Astrocyte (in vitro differentiated cells and primary cell): ENCODE data around the gene ECI1. TPM values are rescaled to one million over a fixed set of nuclear protein-coding genes. Genes with fewer than 3 reads are reported as not detected.
A peak's percentile ranks its signal among the peaks of the same experiment; 100 is the strongest.

Experiments used
- DNase-seq: peaks from one replicate; pipeline ENCODE4 v3.0.0-alpha.2; 2010; ENCODE audit warnings: low read depth
- FAIRE-seq: peaks from 2 replicates; lab custom pipeline; 2011; peaks lifted over from hg19 to GRCh38; lab: Jason Lieb, UNC
- H2AFZ ChIP-seq: 2 replicates; pipeline ENCODE4 v1.6.0; 2012; ENCODE audit warnings: low read depth, low read length, inconsistent platforms
- H3K27ac ChIP-seq: 2 replicates; pipeline ENCODE4 v1.5.1; 2011; ENCODE audit warnings: low read depth, low read length, inconsistent platforms
- H3K27me3 ChIP-seq: 2 replicates; pipeline ENCODE4 v1.6.0; 2011; ENCODE audit warnings: low read length, inconsistent platforms; ENCODE audit not compliant: insufficient read depth
- H3K36me3 ChIP-seq: 2 replicates; pipeline ENCODE4 v1.5.1; 2011; ENCODE audit warnings: low read length, inconsistent platforms; ENCODE audit not compliant: insufficient read depth
- H3K4me1 ChIP-seq: 2 replicates; pipeline ENCODE4 v1.5.1; 2011; ENCODE audit warnings: low read length, inconsistent platforms; ENCODE audit not compliant: insufficient read depth
- H3K4me2 ChIP-seq: 2 replicates; pipeline ENCODE4 v1.6.0; 2012; ENCODE audit warnings: low read length, inconsistent platforms
- H3K4me3 ChIP-seq: 2 replicates; pipeline ENCODE4 v1.5.1; 2011; ENCODE audit warnings: low read depth, mild to moderate bottlenecking, low read length, inconsistent platforms; ENCODE audit not compliant: insufficient read depth
- H3K79me2 ChIP-seq: 2 replicates; pipeline ENCODE4 v1.6.0; 2012; ENCODE audit warnings: mild to moderate bottlenecking, low read length, inconsistent platforms; ENCODE audit not compliant: insufficient read depth
- H3K9ac ChIP-seq: 2 replicates; pipeline ENCODE4 v1.6.0; 2012; ENCODE audit warnings: mild to moderate bottlenecking, low read length, inconsistent platforms
- H3K9me3 ChIP-seq: 2 replicates; pipeline ENCODE4 v1.5.1; 2012; ENCODE audit warnings: low read depth, mild to moderate bottlenecking, low read length, inconsistent platforms; ENCODE audit not compliant: insufficient read depth
- H4K20me1 ChIP-seq: 2 replicates; pipeline ENCODE4 v1.6.0; 2012; ENCODE audit warnings: low read length, inconsistent platforms; ENCODE audit not compliant: insufficient read depth
- H3K27ac Mint-ChIP-seq: one replicate; pipeline ENCODE4 v1.8.0; 2021; ENCODE audit warnings: mild to moderate bottlenecking, mixed read lengths; ENCODE audit not compliant: unreplicated experiment
- H3K27me3 Mint-ChIP-seq: one replicate; pipeline ENCODE4 v1.8.0; 2021; ENCODE audit warnings: low read depth, mixed read lengths; ENCODE audit not compliant: unreplicated experiment
- H3K36me3 Mint-ChIP-seq: one replicate; pipeline ENCODE4 v1.8.0; 2021; ENCODE audit warnings: low read depth, mixed read lengths; ENCODE audit not compliant: unreplicated experiment
- H3K4me1 Mint-ChIP-seq: one replicate; pipeline ENCODE4 v1.8.0; 2021; ENCODE audit warnings: low read depth, mixed read lengths; ENCODE audit not compliant: unreplicated experiment
- H3K4me3 Mint-ChIP-seq: one replicate; pipeline ENCODE4 v1.8.0; 2021; ENCODE audit warnings: mild to moderate bottlenecking, moderate library complexity, mixed read lengths; ENCODE audit not compliant: unreplicated experiment
- H3K9me3 Mint-ChIP-seq: one replicate; pipeline ENCODE4 v1.8.0; 2021; ENCODE audit warnings: mild to moderate bottlenecking, mixed read lengths; ENCODE audit not compliant: unreplicated experiment
- CTCF ChIP-seq: IDR thresholded peaks from 2 replicates; pipeline ENCODE4 v1.5.1; 2011; ENCODE audit warnings: low read depth, mild to moderate bottlenecking, inconsistent platforms, low read length, moderate library complexity; ENCODE audit not compliant: insufficient read depth
- EZH2 ChIP-seq: IDR thresholded peaks from 2 replicates; pipeline ENCODE4 v1.6.1; 2012; ENCODE audit warnings: mild to moderate bottlenecking, low read length, inconsistent platforms; ENCODE audit not compliant: insufficient read depth
- total RNA-seq: library from RNA; stranded (reverse); gene quantifications from 2 replicates; pipeline ENCODE4 v1.2.1, GENCODE V29; 2021

ECI1 gene
- total RNA-seq, 1 donor from 2014 or later = 53.4 TPM

GRCh38 chr16:2226918-2227317, 24.5 kb downstream of the ECI1 start:
- TF ChIP-seq EZH2 (no peak), CTCF (no peak)
- H3K27me3 ChIP-seq = no peaks in the 10 kb centered on the region
- H3K27ac ChIP-seq = no peak overlapping the region
- no peaks in the 10 kb centered on the region for H3K9me3 ChIP-seq
- Mint-ChIP-seq H3K36me3 (peaks cover 6% of the 10 kb centered on the region), H3K4me3 (no peak overlapping the region), H3K27ac (no peak overlapping the region), H3K9me3 (no peaks in the 10 kb centered on the region), H3K4me1 (peaks cover 7% of the 10 kb centered on the region), H3K27me3 (no peaks in the 10 kb centered on the region)
- H4K20me1 ChIP-seq = peaks cover 74% of the 10 kb centered on the region
- peaks cover 9% of the 10 kb centered on the region for H3K4me1 ChIP-seq
- H3K4me3 ChIP-seq = no peak overlapping the region
- no peak overlapping the region for H2AFZ ChIP-seq
- no peak overlapping the region for H3K9ac ChIP-seq
- peaks cover 53% of the 10 kb centered on the region for H3K79me2 ChIP-seq
- peaks cover 4% of the 10 kb centered on the region for H3K36me3 ChIP-seq
- DNase-seq (no peak), FAIRE-seq (no peak)
- H3K4me2 ChIP-seq = no peak overlapping the region

- no peak for TF ChIP-seq CTCF
- no peak for TF ChIP-seq EZH2
- Histone ChIP-seq H3K79me2 (peaks cover 53% of the 10 kb centered on the region), H3K27ac (no peak overlapping the region), H3K4me3 (no peak overlapping the region), H3K4me2 (peak overlapping the region; percentile 36), H3K9ac (peak overlapping the region; percentile 10), H2AFZ (no peak overlapping the region), H3K9me3 (no peaks in the 10 kb centered on the region), H4K20me1 (peaks cover 68% of the 10 kb centered on the region), H3K36me3 (peaks cover 2% of the 10 kb centered on the region), H3K4me1 (peaks cover 9% of the 10 kb centered on the region), H3K27me3 (no peaks in the 10 kb centered on the region)
- no peak for FAIRE-seq
- no peaks in the 10 kb centered on the region for H3K27me3 Mint-ChIP-seq
- no peaks in the 10 kb centered on the region for H3K9me3 Mint-ChIP-seq
- H3K4me3 Mint-ChIP-seq = peak overlapping the region; percentile 73
- DNase-seq = no peak
- peaks cover 7% of the 10 kb centered on the region for H3K4me1 Mint-ChIP-seq
- peaks cover 6% of the 10 kb centered on the region for H3K36me3 Mint-ChIP-seq
- peak overlapping the region; percentile 10 for H3K27ac Mint-ChIP-seq
These were observed 25.1 kb downstream of the ECI1 start for GRCh38 chr16:2226245-2226793.

- Histone ChIP-seq H3K79me2 (peaks cover 51% of the 10 kb centered on the region), H3K27ac (peak overlapping the region; percentile 70), H3K9me3 (no peaks in the 10 kb centered on the region), H3K36me3 (no peaks in the 10 kb centered on the region), H3K4me3 (peak overlapping the region; percentile 88), H3K4me2 (peak overlapping the region; percentile 100), H3K9ac (peak overlapping the region; percentile 95), H4K20me1 (peaks cover 45% of the 10 kb centered on the region), H3K4me1 (peaks cover 9% of the 10 kb centered on the region), H3K27me3 (no peaks in the 10 kb centered on the region), H2AFZ (peak overlapping the region; percentile 91)
- FAIRE-seq (no peak), DNase-seq (peak; percentile 27)
- peaks cover 4% of the 10 kb centered on the region for H3K36me3 Mint-ChIP-seq
- peaks cover 7% of the 10 kb centered on the region for H3K4me1 Mint-ChIP-seq
- no peaks in the 10 kb centered on the region for H3K9me3 Mint-ChIP-seq
- peak overlapping the region; percentile 90 for H3K4me3 Mint-ChIP-seq
- H3K27me3 Mint-ChIP-seq = no peaks in the 10 kb centered on the region
- peak overlapping the region; percentile 77 for H3K27ac Mint-ChIP-seq
- no peak for TF ChIP-seq CTCF
- no peak for TF ChIP-seq EZH2
These were observed 27.4 kb downstream of the ECI1 start for GRCh38 chr16:2223942-2224486.
